HepG2 (cell line): Measurements from ENCODE around the gene PNPLA8. TPM values are rescaled to one million over a fixed set of nuclear protein-coding genes. Genes with fewer than 3 reads are reported as not detected.

Source experiments
- ATAC-seq: fragments of 200-7000 bp; cut with Tn5 transposase; 3 replicates; pipeline ENCODE4 v1.9.1; 2020; ENCODE audit warnings: mild to moderate bottlenecking, moderate library complexity
- BruUV-seq: library from RNA; stranded (reverse); fragments of 400-500 nt; replicated peaks from 2 replicates; lab custom pipeline; 2021; lab: Mats Ljungman, UMichigan
- CTCF ChIA-PET: fragments of 300-600 bp; formaldehyde crosslinking; extraction: SDS; loops from one replicate; lab custom pipeline; 2021; ENCODE audit warnings: low total read pairs, inconsistent platforms, low intra/inter-chr PET ratio; lab: Yijun Ruan, JAX
- POLR2A ChIA-PET: fragments of 350-600 bp; sonication (Branson Sonifier 250); formaldehyde crosslinking; loops from one replicate; lab custom pipeline; 2020; ENCODE audit warnings: antibody characterized with exemption, inconsistent platforms; lab: Yijun Ruan, JAX
- DNase-seq: peaks from one replicate; pipeline ENCODE4 v3.0.0-alpha.2; 2015; ENCODE audit warnings: low spot score
- FAIRE-seq: peaks from 3 replicates; lab custom pipeline; 2011; peaks lifted over from hg19 to GRCh38; lab: Jason Lieb, UNC
- H2AFZ ChIP-seq: one replicate; pipeline ENCODE4 v1.6.1; 2011; ENCODE audit warnings: low read length, inconsistent platforms
- H3K27ac ChIP-seq: fragments of 300-600 bp; 3 replicates; pipeline ENCODE4 v1.8.0; 2011; ENCODE audit warnings: mixed run types, mild to moderate bottlenecking, mixed read lengths, low read length, inconsistent platforms; ENCODE audit not compliant: insufficient read depth; ENCODE audit errors: extremely low read length
- H3K27me3 ChIP-seq, 2 experiments: fragments of 200-600 bp in 1 of 2; 2 replicates in 1 of 2; 3 replicates in 1 of 2; pipeline versions ENCODE4 v1.6.0 to v1.8.0; 2011; ENCODE audit warnings: low read length in 2 of 2, mild to moderate bottlenecking in 2 of 2, moderate library complexity in 2 of 2, inconsistent platforms in 1 of 2; ENCODE audit not compliant: insufficient read depth in 2 of 2, control insufficient read depth in 1 of 2
- H3K36me3 ChIP-seq, 2 experiments: fragments of 200-600 bp in 1 of 2; replicated peaks in 1 of 2; 2 replicates in 1 of 2; 3 replicates in 1 of 2; pipeline versions ENCODE4 v1.5.1 to v1.8.0; 2011; ENCODE audit warnings: low read length in 2 of 2, inconsistent platforms in 1 of 2; ENCODE audit not compliant: insufficient read depth in 2 of 2, control insufficient read depth in 1 of 2
- H3K4me1 ChIP-seq: 2 replicates; pipeline ENCODE4 v1.5.1; 2012; ENCODE audit warnings: low read length, inconsistent platforms; ENCODE audit not compliant: insufficient read depth
- H3K4me2 ChIP-seq: 2 replicates; pipeline ENCODE4 v1.6.0; 2011; ENCODE audit warnings: low read depth, low read length, inconsistent platforms
- H3K4me3 ChIP-seq, 3 experiments: fragments of 200-600 bp in 1 of 3; sonication (generic), shearing (Covaris generic) in 1 of 3; replicated peaks in 1 of 3; 2 replicates each; pipeline ENCODE4 v1.5.1; 2011 to 2016; ENCODE audit warnings: low read length in 3 of 3, inconsistent platforms in 2 of 3, low read depth in 2 of 3, mild to moderate bottlenecking in 2 of 3, control low read depth in 1 of 3, mixed read lengths in 1 of 3; ENCODE audit not compliant: insufficient read depth in 1 of 3
- H3K79me2 ChIP-seq: one replicate; pipeline ENCODE4 v1.6.1; 2011; ENCODE audit warnings: low read length, inconsistent platforms; ENCODE audit not compliant: insufficient read depth
- H3K9ac ChIP-seq: 2 replicates; pipeline ENCODE4 v1.6.0; 2011; ENCODE audit warnings: mild to moderate bottlenecking, low read depth, low read length, inconsistent platforms; ENCODE audit not compliant: insufficient read depth
- H3K9me3 ChIP-seq: 2 replicates; pipeline ENCODE4 v1.5.1; 2012; ENCODE audit warnings: mild to moderate bottlenecking, low read length
- H4K20me1 ChIP-seq: 2 replicates; pipeline ENCODE4 v1.6.0; 2011; ENCODE audit warnings: inconsistent platforms, mild to moderate bottlenecking, low read length, moderate library complexity; ENCODE audit not compliant: insufficient read depth
- KLF9 ChIP-seq: IDR thresholded peaks from 2 replicates; pipeline ENCODE4 v1.6.1; 2016; ENCODE audit warnings: low read depth
- ZKSCAN8 ChIP-seq: IDR thresholded peaks from 2 replicates; pipeline ENCODE4 v1.6.1; 2016; ENCODE audit warnings: borderline replicate concordance, missing genetic modification reagents, missing compliant biosample characterization
- ZNF644 ChIP-seq: IDR thresholded peaks from 2 replicates; pipeline ENCODE4 v1.6.1; 2016; ENCODE audit warnings: low read depth
- WGBS: methylation state at CpG from one replicate; pipeline ENCODE4 v1.1.6; 2017; ENCODE audit warnings: low lambda C conversion rate; 5-methylcytosine and 5-hydroxymethylcytosine counted together
- in situ Hi-C: cut with HindIII; loops from 2 replicates; pipeline ENCODE4 v1.10.0; 2017; ENCODE audit warnings: low pct_unique_long_range_greater_than_20kb; ENCODE audit not compliant: extremely low pct_ligation_motif_present
- intact Hi-C: fragments of 100-400 bp; cut with micrococcal nuclease; formaldehyde crosslinking; loops from one replicate; pipeline ENCODE4 v1.10.0; 2022; ENCODE audit not compliant: unreplicated experiment
- polyA plus RNA-seq, 8 experiments: library from polyadenylated mRNA; depleted of rRNA in 3 of 8; stranded (reverse) in 7 of 8; unstranded in 1 of 8; fragments of >200 nt; fragmentation: Illumina TruSeq in 4 of 8; extraction: Trizol in 4 of 8; gene quantifications; 2 replicates each; pipeline versions ENCODE4 v1.2.1 to v1.2.3, GENCODE V29; 2011 to 2016; ENCODE audit warnings: low read depth in 4 of 8, missing spikeins in 1 of 8, mixed read lengths in 1 of 8; ENCODE audit not compliant: insufficient read depth in 1 of 8
- total RNA-seq, 5 experiments: library from RNA; depleted of rRNA; stranded (reverse); fragments of >200 nt; fragmentation: Illumina TruSeq; extraction: Trizol; gene quantifications; 2 replicates each; pipeline ENCODE4 v1.2.3, GENCODE V29; 2016; ENCODE audit warnings: low read depth in 1 of 5

PNPLA8 gene
- total and polyA plus RNA-seq, 2 of the 13 experiments (the other 11 are each of a cell fraction or from before 2014, with no cell fraction given), result 6.3 to 11.4 TPM

- peaks cover 24% of the 10 kb centered on the region for H3K4me1 ChIP-seq
- POLR2A ChIA-PET, result no interaction called here
Measured at GRCh38 chr7:108528183-108528712, 2.3 kb upstream of the PNPLA8 start.

GRCh38 chr7:108526768-108527017 lies 758 bp upstream of the PNPLA8 start:
- Histone ChIP-seq H3K27ac (peak overlapping the region; percentile 82), H2AFZ (peak overlapping the region; percentile 43), H4K20me1 (no peaks in the 10 kb centered on the region; the same call in 1 of the 2 replicates), H3K4me3 (peak overlapping the region; percentile 65 to 90 (median 83)), H3K79me2 (peaks cover 16% of the 10 kb centered on the region), H3K4me1 (peaks cover 34% of the 10 kb centered on the region), H3K4me2 (peak overlapping the region; percentile 86), H3K9me3 (no peaks in the 10 kb centered on the region), H3K27me3 (no peaks in the 10 kb centered on the region; a peak in 1 of 5 replicates), H3K36me3 (no peaks in the 10 kb centered on the region), H3K9ac (peak overlapping the region; percentile 79)
- ChIA-PET CTCF (no interaction called here), POLR2A (interaction anchor here (3.5 kb wide), 1 partner anchor 43 kb away, joined by 49 read pairs; the partner anchor contains the start of genes DNAJB9 and THAP5)
- TF ChIP-seq KLF9 (CRISPR knock-in tag) (0 out of 2 replicates have a peak, but pooled peaks have one; percentile 12), ZKSCAN8 (CRISPR knock-in tag) (no peak)
- in situ Hi-C loops, result no loop called here
- DNase-seq, result no peak
- intact Hi-C loops, result loop anchor here (1.0 kb wide), 1 partner anchor 43 kb away; the partner anchor contains the start of genes DNAJB9 and THAP5
- no peak for FAIRE-seq
- 2% methylated on average over 3 of the region's 3 CpGs for WGBS
- no peak for ATAC-seq
- BruUV-seq, result TSS peak; percentile 84

More at GRCh38 chr7:108528183-108528712, 2.3 kb upstream of the PNPLA8 start:
- CTCF ChIA-PET, result no interaction called here
- no peak for ATAC-seq
- no peak overlapping the region for H3K4me2 ChIP-seq
- H3K9me3 ChIP-seq, result no peaks in the 10 kb centered on the region
- no peak overlapping the region for H3K4me3 ChIP-seq
- H3K27me3 ChIP-seq, result no peaks in the 10 kb centered on the region; a peak in 1 of 5 replicates
- H3K27ac ChIP-seq, result no peak overlapping the region
- intact Hi-C loops (no loop called here), in situ Hi-C loops (no loop called here)
- BruUV-seq, result no TSS peak
- no peaks in the 10 kb centered on the region; the same call in 1 of the 2 replicates for H4K20me1 ChIP-seq
- H3K79me2 ChIP-seq, result peaks cover 9% of the 10 kb centered on the region
- FAIRE-seq, result no peak
- no peak for TF ChIP-seq ZNF644 (CRISPR knock-in tag)
- H3K9ac ChIP-seq, result no peak overlapping the region
- DNase-seq, result no peak
- H3K36me3 ChIP-seq, result no peaks in the 10 kb centered on the region
- 75% methylated on average over 6 of the region's 6 CpGs for WGBS
- H2AFZ ChIP-seq, result peak overlapping the region; percentile 34
